Activated T-cell treated with anti-CD3 and anti-CD28 coated beads, Interleukin-2, amount 50 U/mL, for 4 hours (primary cell): Measurements from ENCODE around the gene LMO7. TPM values are rescaled to one million over a fixed set of nuclear protein-coding genes. Genes with fewer than 3 reads are reported as not detected.
A peak's percentile ranks its signal among the peaks of the same experiment; 100 is the strongest.
"Not testable (repeated sequence)": the region's sequence is repeated elsewhere in the genome, so short reads cannot be mapped to it uniquely, and the experiment has no call there.

Source experiments
- ATAC-seq, 2 donors: fragments of 200-7000 bp; cut with Tn5 transposase; one replicate each; pipeline ENCODE4 v1.10.0; 2021
- DNase-seq: peaks from one replicate; pipeline ENCODE4 v3.0.0-alpha.2; 2020
- H3K27me3 Mint-ChIP-seq: one replicate; pipeline ENCODE4 v1.8.0; 2021; ENCODE audit warnings: low read depth, mixed read lengths
- H3K36me3 Mint-ChIP-seq: one replicate; pipeline ENCODE4 v1.8.0; 2022; ENCODE audit warnings: mixed read lengths; ENCODE audit not compliant: insufficient read depth
- H3K4me1 Mint-ChIP-seq: one replicate; pipeline ENCODE4 v1.8.0; 2021; ENCODE audit warnings: low read depth, mixed read lengths
- H3K4me3 Mint-ChIP-seq: one replicate; pipeline ENCODE4 v1.8.0; 2021; ENCODE audit warnings: mild to moderate bottlenecking, moderate library complexity, mixed read lengths
- H3K9me3 Mint-ChIP-seq: one replicate; pipeline ENCODE4 v1.8.0; 2021; ENCODE audit warnings: mixed read lengths
- total RNA-seq, 3 donors: library from RNA; stranded (reverse); gene quantifications; one replicate each; pipeline ENCODE4 v1.2.1, GENCODE V29; 2021

LMO7 gene
- total RNA-seq, 3 donors from 2014 or later: 4.2 to 5.9 (median 4.3) TPM

DNA sequence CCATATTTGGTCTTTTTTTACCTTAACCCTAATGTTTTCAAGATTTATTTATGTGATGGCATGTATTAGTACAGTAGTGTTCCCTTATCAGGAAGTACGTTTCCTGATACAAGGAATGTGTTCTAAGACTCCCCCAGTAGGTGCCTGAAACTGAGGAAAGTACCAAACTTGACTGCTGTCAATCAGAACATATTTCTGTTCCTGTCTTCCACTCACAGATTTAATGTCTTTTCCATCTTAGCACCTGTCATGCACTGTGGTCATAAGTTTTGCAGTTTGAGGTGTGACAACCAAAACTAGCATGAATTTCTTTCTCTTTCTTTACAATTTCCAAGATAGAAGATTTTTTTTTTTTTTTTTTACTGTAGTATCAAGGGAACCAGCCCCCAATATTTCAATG is 62.9 kb downstream of the LMO7 start:
- Mint-ChIP-seq H3K27me3 (no peaks in the 10 kb centered on the region), H3K4me3 (no peak overlapping the region), H3K36me3 (peaks cover 4% of the 10 kb centered on the region), H3K9me3 (peaks cover 5% of the 10 kb centered on the region), H3K4me1 (no peaks in the 10 kb centered on the region)
- no peak for DNase-seq
- no peak for ATAC-seq

DNA sequence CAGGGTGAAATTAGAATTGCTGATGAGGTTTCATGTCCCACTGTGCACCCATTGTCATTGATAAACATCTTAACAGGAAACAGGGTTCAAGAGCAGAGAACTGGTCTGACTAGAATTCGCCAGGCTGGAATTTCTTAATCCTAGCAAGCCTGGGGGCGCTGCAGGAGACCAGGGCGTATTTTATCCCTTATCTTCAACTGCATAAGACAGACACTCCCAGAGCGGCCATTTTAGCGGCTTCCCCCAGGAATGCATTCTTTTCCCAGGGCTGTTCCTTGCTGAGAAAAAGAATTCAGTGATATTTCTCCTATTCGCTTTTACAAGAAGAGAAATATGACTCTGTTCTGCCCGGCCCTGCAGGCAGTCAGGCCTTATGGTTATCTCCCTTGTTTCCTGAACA is 63.6 kb downstream of the LMO7 start:
- not testable (repeated sequence) for H3K36me3 Mint-ChIP-seq, H3K27me3 Mint-ChIP-seq, H3K4me1 Mint-ChIP-seq

DNA sequence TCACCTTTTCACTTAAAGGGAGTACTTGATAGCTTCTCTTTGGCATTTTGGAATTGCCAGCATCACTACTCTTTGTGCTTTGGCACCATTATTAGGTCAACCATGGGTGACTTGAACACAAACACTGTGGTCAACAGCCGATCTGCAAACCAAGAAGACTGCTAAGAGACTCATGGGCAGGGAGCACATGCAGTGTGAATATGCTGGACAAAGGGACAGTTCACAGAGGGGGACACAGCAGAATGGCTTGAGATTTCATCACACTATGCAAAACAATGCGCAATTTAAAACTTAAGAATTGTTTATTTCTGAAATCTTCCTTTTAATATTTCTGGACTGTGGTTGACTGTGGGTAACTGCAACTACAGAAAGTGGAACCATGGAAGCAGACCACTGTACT is 64.4 kb downstream of the LMO7 start:
- no peak overlapping the region for H3K4me3 Mint-ChIP-seq
- ATAC-seq: no peak
- H3K36me3 Mint-ChIP-seq: peaks cover 4% of the 10 kb centered on the region

More for the DNA sequence above, 63.6 kb downstream of the LMO7 start:
- not testable (repeated sequence) for H3K9me3 Mint-ChIP-seq, ATAC-seq, H3K4me3 Mint-ChIP-seq, DNase-seq

DNA sequence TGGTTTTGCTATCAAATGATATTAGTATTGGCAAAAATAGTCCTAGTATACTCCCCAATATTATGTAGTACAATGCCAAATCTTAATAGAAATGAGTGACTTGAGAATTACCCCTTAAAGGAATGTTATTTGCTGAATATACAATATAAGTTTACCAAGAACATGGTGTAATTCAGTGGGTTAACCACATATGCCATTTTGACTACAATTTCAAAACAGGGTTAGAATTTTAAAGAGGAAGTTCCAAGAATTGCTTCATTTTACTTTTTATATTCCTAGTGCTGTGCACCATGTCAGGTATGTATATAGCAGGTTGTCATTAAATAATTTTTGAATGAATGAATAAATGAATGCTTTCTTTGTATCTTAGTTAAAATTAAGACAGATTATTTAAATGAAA is 66.3 kb downstream of the LMO7 start:
- ATAC-seq: no peak

More for the DNA sequence above, 64.4 kb downstream of the LMO7 start:
- Mint-ChIP-seq H3K27me3 (no peaks in the 10 kb centered on the region), H3K9me3 (peaks cover 5% of the 10 kb centered on the region), H3K4me1 (peaks cover 7% of the 10 kb centered on the region)
- DNase-seq: no peak

DNA sequence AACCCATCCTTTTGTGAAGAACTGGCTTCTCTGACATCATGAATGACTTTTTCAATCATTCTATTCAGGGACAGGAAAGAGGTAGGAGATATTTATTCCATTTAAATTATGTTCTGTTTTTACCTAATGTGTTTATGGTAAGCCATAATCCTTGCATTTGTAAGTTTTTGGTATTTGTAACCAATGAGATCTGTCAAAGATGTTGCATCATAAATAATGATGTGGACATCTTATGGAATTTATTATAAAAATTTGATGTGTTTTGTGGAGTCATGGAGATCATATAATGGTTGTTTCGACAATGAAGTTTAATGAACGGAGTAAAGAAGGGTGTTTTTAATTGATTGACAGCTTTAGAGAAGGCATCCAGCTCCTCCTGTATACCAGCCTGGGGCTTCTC is 67.6 kb downstream of the LMO7 start:
- peaks cover 13% of the 10 kb centered on the region for H3K4me1 Mint-ChIP-seq
- no peak for ATAC-seq

More for the DNA sequence above, 66.3 kb downstream of the LMO7 start:
- Mint-ChIP-seq H3K4me3 (no peak overlapping the region), H3K9me3 (peaks cover 5% of the 10 kb centered on the region), H3K36me3 (peaks cover 4% of the 10 kb centered on the region), H3K27me3 (no peaks in the 10 kb centered on the region), H3K4me1 (peaks cover 13% of the 10 kb centered on the region)
- DNase-seq: no peak

DNA sequence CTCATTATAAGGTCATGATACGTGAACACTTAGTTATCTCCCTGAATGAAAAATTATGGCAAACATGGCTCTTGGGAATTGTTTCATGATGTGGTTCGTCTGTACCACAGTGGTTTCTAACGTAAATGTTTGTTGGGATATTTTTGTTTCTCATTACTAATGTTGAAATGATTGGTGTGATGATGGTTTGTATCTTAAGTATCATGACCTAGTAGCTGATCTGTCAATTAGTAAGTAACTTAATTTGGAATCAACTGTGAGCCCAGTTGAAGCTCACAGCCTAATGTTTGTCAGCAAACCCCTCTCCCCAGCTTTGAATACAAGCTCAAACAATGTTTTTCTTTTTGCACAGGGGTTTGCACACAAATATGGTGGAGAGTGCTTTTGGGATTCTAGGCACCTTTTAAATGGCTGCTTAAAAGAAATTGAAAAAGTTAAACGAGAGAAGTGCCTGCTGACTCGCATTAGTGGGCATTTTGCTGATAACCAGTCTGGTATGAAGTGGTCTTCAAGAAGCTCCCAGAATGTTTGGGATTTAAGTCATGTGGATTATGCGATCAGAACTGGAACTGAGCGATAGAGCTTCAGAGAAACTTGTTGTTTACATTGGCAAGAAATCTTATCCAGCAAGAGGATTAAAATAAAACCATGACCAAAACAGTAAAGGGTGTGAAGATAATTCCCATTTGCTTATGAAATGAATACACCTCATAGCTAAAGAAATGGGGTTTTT is 68.2 kb downstream of the LMO7 start:
- Mint-ChIP-seq H3K27me3 (no peaks in the 10 kb centered on the region), H3K36me3 (peaks cover 3% of the 10 kb centered on the region), H3K9me3 (peaks cover 2% of the 10 kb centered on the region), H3K4me1 (peaks cover 13% of the 10 kb centered on the region), H3K4me3 (no peak overlapping the region)
- DNase-seq (no peak), ATAC-seq (no peak)

More for the DNA sequence above, 67.6 kb downstream of the LMO7 start:
- no peak for DNase-seq
- Mint-ChIP-seq H3K27me3 (no peaks in the 10 kb centered on the region), H3K36me3 (peaks cover 4% of the 10 kb centered on the region), H3K4me3 (no peak overlapping the region), H3K9me3 (peaks cover 5% of the 10 kb centered on the region)

DNA sequence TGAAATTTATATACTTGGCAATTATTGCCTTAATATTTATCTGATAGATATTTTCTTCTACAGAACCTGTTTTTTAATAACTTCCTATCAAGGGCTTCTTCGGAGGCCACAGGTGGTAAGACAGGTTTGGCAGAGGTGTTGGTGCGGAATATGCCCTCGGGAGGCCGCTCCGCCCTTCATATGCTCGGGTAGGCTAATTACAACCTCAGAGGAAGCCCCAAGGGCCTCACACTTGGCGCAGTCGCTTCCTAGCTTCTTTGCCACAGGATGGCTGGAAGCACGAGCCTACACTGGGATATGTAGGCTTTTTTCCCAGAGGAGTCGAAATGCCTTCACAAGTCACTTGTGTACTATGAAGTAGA is 68.8 kb downstream of the LMO7 start:
- ATAC-seq: no peak
- Mint-ChIP-seq H3K4me3 (no peak overlapping the region), H3K27me3 (no peaks in the 10 kb centered on the region), H3K4me1 (peaks cover 13% of the 10 kb centered on the region), H3K36me3 (peaks cover 2% of the 10 kb centered on the region), H3K9me3 (no peaks in the 10 kb centered on the region)
- DNase-seq: no peak

DNA sequence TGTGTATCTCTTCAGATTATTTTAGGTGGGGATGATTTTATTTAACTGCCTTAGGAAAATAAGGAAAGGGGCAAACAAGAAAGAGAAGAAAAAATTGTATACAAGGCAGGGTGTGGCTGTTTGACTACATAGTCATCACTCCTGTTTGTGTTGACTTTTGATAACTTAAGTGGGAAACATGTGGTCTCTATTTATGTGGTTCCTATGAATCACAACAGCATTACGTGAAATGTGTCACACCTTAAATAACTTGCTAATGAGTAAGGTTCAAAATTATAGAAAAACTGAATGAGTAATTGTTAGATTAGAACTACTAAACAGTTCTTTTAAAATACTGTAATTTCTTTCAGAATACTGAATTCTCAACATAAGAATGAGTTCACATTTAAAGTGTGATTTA is 69.3 kb downstream of the LMO7 start:
- ATAC-seq (peak; percentile 93 to 97), DNase-seq (no peak)
- no peaks in the 10 kb centered on the region for H3K27me3 Mint-ChIP-seq
- H3K4me3 Mint-ChIP-seq: no peak overlapping the region
- H3K4me1 Mint-ChIP-seq: peaks cover 13% of the 10 kb centered on the region
- peaks cover 2% of the 10 kb centered on the region for H3K36me3 Mint-ChIP-seq
- no peaks in the 10 kb centered on the region for H3K9me3 Mint-ChIP-seq

DNA sequence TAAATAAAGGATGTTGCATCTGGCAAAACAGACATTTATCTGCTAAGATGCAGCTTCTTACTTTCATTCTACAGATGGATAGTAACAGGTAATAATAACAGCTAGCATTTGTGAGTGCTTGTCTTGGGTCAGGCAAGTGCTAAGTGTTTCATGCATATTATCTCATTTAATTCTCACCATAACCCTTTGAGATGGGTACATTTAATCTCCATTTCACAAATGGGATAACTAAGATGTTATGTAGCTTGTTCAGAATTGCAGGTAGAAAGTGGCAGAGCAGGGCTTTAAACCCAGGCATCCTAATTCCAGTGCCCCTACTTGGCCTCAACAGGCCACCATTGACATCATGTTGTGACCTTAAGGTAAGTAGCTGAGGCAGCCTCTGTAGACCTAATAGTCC is 69.8 kb downstream of the LMO7 start:
- Mint-ChIP-seq H3K36me3 (peaks cover 2% of the 10 kb centered on the region), H3K9me3 (no peaks in the 10 kb centered on the region), H3K27me3 (no peaks in the 10 kb centered on the region), H3K4me1 (peaks cover 13% of the 10 kb centered on the region), H3K4me3 (no peak overlapping the region)
- ATAC-seq: no peak
- no peak for DNase-seq

DNA sequence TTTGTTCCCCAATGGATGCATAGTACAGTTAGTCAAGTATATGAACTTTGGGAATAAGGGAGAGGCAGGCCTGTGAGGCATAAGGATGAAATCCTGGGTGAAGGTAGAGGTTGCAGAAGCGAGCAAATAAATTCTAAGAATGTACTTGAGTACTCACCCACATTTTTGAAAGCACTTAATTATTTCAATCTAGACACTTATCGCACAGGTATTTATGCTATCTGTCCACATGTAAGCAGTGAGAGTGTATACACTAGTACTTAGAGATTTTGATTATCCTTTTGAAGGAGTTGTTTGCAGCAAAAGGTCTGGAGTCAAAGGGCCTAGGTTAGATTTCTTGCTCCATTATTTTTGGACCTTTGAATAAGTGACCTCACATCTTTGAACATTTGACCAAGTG is 77.7 kb downstream of the LMO7 start:
- no peaks in the 10 kb centered on the region for H3K27me3 Mint-ChIP-seq
- H3K9me3 Mint-ChIP-seq: no peaks in the 10 kb centered on the region
- no peak overlapping the region for H3K4me3 Mint-ChIP-seq
- DNase-seq (no peak), ATAC-seq (no peak)
- H3K36me3 Mint-ChIP-seq: peaks cover 1% of the 10 kb centered on the region
- H3K4me1 Mint-ChIP-seq: peaks cover 2% of the 10 kb centered on the region

DNA sequence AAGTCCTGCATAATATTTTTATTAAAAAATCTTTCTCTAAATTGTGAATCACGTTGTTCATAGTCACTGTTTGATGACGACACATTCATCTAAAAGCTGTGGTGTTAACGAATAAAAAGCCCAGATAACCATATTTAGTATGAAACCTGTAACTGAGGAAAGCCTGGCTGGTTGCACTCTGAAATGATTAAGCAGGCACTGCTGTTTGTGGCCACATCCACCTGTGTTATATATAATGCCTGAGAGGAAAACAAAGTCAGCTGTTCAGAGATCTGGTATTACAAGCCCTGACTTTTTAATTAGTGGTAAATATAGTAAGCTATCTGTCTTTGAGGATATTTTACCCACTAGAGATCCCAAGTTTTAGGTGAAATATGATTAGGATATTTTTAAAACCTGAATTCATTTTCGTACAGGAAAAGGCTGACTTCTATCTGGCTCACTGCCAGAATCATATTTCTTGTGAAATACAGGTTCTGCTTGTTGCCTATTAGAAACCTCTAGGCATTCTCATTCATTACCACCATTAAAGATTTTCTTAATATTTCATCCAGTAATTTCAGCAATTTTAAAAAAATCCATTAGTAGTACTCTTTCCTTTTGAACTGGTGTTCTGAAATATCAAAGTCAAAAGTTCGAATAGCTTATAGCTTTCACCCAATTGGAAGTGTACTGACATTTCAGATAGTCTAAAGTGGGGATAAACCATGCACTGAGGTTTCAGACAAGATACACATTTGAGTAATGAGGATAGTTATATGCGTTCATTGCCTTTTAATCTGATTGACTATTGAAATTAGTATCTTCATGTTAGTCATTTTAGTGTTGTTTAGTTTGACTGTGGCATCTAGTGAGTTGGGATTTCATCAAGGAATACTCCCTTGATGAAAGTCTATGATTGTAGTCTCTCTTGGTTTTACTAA is 79.7 kb downstream of the LMO7 start:
- no peaks in the 10 kb centered on the region for H3K27me3 Mint-ChIP-seq
- peaks cover 2% of the 10 kb centered on the region for H3K4me1 Mint-ChIP-seq
- ATAC-seq (peak; percentile 43 to 57), DNase-seq (no peak)
- no peaks in the 10 kb centered on the region for H3K9me3 Mint-ChIP-seq
- H3K36me3 Mint-ChIP-seq: peaks cover 11% of the 10 kb centered on the region
- no peak overlapping the region for H3K4me3 Mint-ChIP-seq

DNA sequence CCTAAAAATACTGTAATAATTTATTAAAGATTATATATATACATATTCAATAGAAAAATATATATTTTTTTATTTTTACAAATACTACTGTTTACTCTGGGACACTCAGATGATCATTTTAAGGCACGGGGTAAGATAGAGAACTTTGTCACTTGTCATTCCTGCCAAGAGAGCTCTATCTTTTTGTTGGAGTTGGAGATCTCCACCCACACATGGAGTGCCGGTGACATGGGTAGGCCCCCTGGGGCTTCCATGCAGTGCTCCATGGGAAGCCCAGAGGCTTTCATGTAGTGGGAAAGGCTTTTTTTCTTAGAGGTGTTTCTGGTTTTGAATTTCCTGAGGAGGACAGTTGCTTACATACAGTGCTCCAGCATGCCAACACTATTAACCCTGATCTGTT is 81.4 kb downstream of the LMO7 start:
- ATAC-seq (no peak), DNase-seq (no peak)
- Mint-ChIP-seq H3K27me3 (no peaks in the 10 kb centered on the region), H3K4me1 (peaks cover 2% of the 10 kb centered on the region), H3K9me3 (peaks cover 5% of the 10 kb centered on the region), H3K36me3 (peaks cover 11% of the 10 kb centered on the region), H3K4me3 (no peak overlapping the region)

DNA sequence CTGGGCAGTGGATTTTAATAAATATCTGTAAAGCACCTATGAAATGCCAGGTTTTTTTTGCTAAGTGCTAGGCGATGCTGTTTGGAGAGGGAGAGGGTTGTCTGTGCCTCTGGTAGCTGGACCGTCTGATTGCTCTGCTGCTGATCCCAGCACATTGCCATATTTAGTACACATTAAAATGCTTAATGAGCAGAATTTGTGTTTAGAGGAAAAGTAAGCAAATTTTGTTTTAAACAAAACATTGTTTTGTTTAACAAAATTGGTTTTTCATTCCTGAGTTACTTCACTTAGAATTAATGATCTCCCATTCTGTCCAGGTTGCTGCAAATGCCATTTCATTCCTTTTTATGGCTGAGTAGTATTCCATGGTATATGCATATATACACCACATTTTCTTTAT is 85.2 kb downstream of the LMO7 start:
- DNase-seq: no peak
- Mint-ChIP-seq H3K36me3 (peaks cover 10% of the 10 kb centered on the region), H3K4me1 (no peaks in the 10 kb centered on the region), H3K4me3 (no peak overlapping the region), H3K27me3 (no peaks in the 10 kb centered on the region), H3K9me3 (peaks cover 5% of the 10 kb centered on the region)
- ATAC-seq: no peak

DNA sequence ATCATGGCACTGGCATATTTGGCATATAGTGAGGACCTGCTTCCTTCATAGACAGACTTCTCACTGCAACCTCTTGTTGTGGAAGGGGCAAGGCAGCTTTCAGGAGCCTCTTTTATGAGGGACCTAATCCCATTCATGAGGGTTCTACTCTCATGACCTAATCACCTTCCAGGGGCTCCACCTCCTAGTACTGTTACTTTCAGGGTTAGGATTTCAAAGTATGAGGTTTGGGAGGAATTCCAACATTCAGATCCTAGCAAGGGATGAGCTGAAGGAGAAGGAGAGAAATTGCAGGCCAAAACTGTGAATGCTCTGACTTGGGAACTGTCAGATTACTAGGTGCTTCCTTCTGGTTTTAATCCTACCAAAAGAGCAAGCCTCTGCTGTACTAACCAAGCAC is 87.8 kb downstream of the LMO7 start:
- Mint-ChIP-seq H3K36me3 (peaks cover 13% of the 10 kb centered on the region), H3K4me3 (no peak overlapping the region), H3K27me3 (no peaks in the 10 kb centered on the region), H3K4me1 (no peaks in the 10 kb centered on the region), H3K9me3 (peaks cover 5% of the 10 kb centered on the region)
- ATAC-seq: no peak
- DNase-seq: no peak
